Measurements from ENCODE around the gene ZNF43.
"Not testable (repeated sequence)": the region's sequence is repeated elsewhere in the genome, so short reads cannot be mapped to it uniquely, and the experiment has no call there.

- TF ChIP-seq, protein P1, sequence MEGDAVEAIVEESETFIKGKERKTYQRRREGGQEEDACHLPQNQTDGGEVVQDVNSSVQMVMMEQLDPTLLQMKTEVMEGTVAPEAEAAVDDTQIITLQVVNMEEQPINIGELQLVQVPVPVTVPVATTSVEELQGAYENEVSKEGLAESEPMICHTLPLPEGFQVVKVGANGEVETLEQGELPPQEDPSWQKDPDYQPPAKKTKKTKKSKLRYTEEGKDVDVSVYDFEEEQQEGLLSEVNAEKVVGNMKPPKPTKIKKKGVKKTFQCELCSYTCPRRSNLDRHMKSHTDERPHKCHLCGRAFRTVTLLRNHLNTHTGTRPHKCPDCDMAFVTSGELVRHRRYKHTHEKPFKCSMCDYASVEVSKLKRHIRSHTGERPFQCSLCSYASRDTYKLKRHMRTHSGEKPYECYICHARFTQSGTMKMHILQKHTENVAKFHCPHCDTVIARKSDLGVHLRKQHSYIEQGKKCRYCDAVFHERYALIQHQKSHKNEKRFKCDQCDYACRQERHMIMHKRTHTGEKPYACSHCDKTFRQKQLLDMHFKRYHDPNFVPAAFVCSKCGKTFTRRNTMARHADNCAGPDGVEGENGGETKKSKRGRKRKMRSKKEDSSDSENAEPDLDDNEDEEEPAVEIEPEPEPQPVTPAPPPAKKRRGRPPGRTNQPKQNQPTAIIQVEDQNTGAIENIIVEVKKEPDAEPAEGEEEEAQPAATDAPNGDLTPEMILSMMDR (IDR thresholded peaks at IDR 0.05): not testable (repeated sequence)
- not testable (repeated sequence) for TF ChIP-seq POLR2A (IDR thresholded peaks at IDR 0.05)
Measured at GRCh38 chr19:21885516-21885915, 49.5 kb upstream of the ZNF43 start.

All from prostate gland (tissue), 2 donors.